Measurements from ENCODE around the gene CCDC175.
A peak's percentile ranks its signal among the peaks of the same experiment; 100 is the strongest.

The CCDC175 gene

DNA sequence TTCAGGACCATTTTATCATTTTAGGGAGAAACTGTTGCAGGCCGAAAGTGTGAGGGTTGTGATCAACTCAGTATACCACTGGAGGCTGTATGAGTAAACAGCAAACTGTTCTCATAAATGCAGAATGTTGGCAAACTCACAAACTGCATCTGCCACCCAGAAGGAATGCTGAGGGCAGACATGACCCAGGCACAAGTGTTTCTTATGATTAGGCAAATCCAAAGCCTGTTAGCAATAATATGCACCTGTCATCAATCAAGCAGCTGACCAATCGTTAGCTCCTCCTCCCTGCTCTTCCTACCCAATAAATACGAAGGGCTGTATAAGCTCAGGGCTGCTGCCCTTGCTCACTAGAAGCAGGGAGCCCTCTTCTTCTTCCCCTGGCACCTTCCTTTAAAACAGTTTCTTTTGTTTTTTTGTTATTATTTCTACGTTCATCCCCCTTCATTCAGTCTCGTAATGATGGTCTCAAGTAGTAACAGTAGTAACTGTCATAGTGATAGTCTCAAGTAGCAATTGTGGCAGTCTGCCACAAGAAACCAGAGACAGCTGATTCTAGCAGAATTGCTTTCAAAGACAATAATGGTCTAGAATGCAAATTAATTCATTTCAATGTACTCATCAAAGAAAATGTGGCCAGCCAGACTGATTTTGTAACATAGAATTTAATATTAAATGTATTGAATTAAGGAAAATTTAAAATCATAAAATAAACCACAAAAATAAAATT, 15.2 kb upstream of the CCDC175 start:
- DNase-seq (ENCODE audit: low read depth) = no peak
- no peak overlapping the region for H3K4me3 ChIP-seq (ENCODE audit: low read depth, low read length)
- in situ Hi-C loops (cut with HindIII; ENCODE audit: low sequenced_read_pairs) = no loop called here
- TF ChIP-seq, protein P1, sequence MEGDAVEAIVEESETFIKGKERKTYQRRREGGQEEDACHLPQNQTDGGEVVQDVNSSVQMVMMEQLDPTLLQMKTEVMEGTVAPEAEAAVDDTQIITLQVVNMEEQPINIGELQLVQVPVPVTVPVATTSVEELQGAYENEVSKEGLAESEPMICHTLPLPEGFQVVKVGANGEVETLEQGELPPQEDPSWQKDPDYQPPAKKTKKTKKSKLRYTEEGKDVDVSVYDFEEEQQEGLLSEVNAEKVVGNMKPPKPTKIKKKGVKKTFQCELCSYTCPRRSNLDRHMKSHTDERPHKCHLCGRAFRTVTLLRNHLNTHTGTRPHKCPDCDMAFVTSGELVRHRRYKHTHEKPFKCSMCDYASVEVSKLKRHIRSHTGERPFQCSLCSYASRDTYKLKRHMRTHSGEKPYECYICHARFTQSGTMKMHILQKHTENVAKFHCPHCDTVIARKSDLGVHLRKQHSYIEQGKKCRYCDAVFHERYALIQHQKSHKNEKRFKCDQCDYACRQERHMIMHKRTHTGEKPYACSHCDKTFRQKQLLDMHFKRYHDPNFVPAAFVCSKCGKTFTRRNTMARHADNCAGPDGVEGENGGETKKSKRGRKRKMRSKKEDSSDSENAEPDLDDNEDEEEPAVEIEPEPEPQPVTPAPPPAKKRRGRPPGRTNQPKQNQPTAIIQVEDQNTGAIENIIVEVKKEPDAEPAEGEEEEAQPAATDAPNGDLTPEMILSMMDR (IDR thresholded peaks at IDR 0.05; ENCODE audit: low read depth, low read length, missing control alignments) = no peak

DNA sequence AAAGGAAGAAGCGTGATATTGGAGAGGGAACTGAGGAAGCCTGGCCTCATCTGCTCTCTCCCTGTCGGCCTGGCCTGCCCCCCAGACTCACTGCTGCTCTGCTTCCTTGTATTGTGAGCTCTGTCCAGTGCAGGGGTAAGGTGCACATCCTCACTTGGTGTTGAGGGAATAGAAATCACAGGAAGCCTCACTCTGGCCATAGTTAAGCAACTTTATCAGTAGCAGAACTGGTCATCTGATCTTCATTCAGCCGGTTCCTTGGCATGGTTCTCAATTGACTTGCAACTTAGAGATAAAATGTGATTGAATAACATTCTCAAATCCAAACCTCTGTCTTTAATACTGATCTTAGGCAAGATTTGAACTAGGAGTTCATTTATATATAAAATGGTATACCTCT, 11.5 kb upstream of the CCDC175 start:
- H3K4me3 ChIP-seq (ENCODE audit: low read depth, low read length) = no peak overlapping the region
- in situ Hi-C loops (cut with HindIII; ENCODE audit: low sequenced_read_pairs) = no loop called here
- no peak for DNase-seq (ENCODE audit: low read depth)
- TF ChIP-seq, protein P1 (IDR thresholded peaks at IDR 0.05; ENCODE audit: low read depth, low read length, missing control alignments) = no peak

DNA sequence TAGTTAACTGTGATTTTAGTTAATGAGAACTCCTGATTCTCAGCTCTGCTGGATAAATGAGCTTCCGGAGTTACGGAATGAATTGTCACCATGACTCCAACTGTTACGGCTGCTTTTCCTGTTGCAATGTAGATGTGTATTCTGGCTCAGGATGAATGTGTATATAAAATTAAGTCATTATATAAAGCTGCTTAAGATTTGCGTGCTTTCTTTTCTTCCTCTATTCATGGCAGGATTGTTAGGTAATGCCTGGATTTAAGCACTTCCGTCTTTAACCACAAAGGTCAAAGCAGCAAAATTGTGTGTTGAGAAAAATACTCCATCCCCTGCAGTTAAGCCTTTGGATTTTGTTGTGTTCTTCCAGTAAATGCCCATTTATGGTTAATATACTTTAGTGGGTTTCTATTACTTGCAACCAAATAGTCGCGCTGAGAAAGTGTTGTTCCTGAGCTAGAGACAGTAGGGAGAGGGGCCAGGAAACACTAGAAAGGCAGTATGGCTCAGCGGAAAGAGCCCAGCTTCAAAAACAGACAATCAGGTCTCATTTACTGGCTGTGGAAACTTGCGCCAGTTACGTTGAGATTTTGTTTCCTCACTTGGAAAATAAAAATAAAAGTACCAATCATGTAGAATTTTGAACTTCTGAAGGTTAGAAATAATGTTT, 9.4 kb upstream of the CCDC175 start:
- TF ChIP-seq, protein P1 (IDR thresholded peaks at IDR 0.05; ENCODE audit: low read depth, low read length, missing control alignments) = no peak
- DNase-seq (ENCODE audit: low read depth) = peak; percentile 89
- in situ Hi-C loops (cut with HindIII; ENCODE audit: low sequenced_read_pairs) = no loop called here
- H3K4me3 ChIP-seq (ENCODE audit: low read depth, low read length) = no peak overlapping the region

DNA sequence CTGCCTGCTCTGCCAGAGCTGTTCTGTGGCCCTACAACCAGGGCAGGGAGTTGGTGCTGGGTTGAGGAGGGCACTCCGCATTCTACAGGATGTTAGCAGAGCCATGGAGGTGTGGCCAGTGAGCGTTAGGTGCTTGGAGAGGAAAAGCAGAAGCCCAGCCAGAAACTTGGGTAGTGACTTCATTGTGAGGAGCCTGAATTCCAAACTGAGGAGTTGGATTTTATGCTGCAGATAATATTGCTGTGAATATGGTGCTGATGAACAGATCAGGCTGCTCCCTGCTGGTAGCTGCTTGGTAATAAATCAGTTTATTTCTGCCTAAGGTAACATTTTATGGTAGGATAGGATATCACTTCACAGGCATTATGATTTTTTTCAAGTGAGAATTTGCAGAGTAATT, 7.1 kb upstream of the CCDC175 start:
- TF ChIP-seq, protein P1 (IDR thresholded peaks at IDR 0.05; ENCODE audit: low read depth, low read length, missing control alignments) = no peak
- no peak overlapping the region for H3K4me3 ChIP-seq (ENCODE audit: low read depth, low read length)
- DNase-seq (ENCODE audit: low read depth) = peak; percentile 34
- in situ Hi-C loops (cut with HindIII; ENCODE audit: low sequenced_read_pairs) = no loop called here

DNA sequence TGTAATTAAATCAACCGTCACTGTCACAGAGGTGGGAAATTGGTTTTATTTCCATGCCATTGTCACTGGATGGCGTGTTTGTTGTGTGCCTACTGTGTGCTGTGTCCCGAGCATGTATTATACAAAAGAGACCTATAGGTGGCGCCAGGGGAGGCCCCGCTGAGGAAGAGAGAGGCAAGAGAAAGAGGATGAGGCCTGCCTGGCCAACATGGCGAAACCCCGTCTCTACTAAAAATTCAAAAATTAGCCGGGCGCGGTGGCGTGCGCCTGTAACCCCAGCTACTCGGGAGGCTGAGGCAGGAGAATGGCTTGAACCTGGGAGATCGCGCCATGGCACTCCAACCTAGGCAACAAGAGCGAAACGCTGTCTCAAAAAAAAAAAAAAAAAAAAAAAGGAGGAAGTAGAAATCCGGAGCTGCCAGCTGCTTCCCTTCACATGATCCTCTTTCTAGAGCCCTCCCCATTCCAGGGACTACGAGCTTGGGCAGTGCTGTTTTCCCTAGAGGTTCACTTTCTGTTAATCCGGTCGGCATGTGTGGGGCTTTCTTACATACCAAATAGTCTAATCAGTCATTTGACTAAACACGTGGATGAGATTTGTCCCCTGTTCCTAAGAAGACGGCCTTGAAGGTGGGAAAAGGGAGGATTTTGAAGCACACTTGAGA, 6.4 kb upstream of the CCDC175 start:
- DNase-seq (ENCODE audit: low read depth) = no peak
- in situ Hi-C loops (cut with HindIII; ENCODE audit: low sequenced_read_pairs) = no loop called here
- H3K4me3 ChIP-seq (ENCODE audit: low read depth, low read length) = no peak overlapping the region
- TF ChIP-seq, protein P1 (IDR thresholded peaks at IDR 0.05; ENCODE audit: low read depth, low read length, missing control alignments) = no peak

DNA sequence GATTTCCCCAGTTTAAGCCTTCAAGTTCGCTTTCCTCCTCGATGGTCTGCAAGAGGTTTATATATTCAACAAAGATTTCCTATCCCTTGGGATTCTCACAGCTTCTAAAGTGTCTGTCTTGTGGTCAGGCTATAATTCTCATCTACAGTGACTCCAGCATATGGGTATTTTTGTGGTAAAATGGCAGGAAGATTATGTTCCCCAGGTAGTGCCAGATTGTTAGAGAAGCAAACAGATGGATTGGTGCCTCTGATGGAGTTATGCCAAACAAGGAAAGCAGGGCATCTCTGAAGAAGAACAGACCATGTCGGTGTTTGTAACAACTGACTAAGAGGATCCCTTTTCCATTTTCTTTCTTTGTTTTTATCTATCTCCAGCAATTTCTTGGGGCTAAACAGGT, 5.5 kb upstream of the CCDC175 start:
- TF ChIP-seq, protein P1 (IDR thresholded peaks at IDR 0.05; ENCODE audit: low read depth, low read length, missing control alignments) = no peak
- no peak overlapping the region for H3K4me3 ChIP-seq (ENCODE audit: low read depth, low read length)
- DNase-seq (ENCODE audit: low read depth) = no peak
- in situ Hi-C loops (cut with HindIII; ENCODE audit: low sequenced_read_pairs) = no loop called here

Data from astrocyte of the cerebellum (primary cell).